Fibroblast of skin of back (primary cell): ENCODE data around the gene TMCO4.
A peak's percentile ranks its signal among the peaks of the same experiment; 100 is the strongest.
"Not testable (repeated sequence)": the region's sequence is repeated elsewhere in the genome, so short reads cannot be mapped to it uniquely, and the experiment has no call there.

Source experiments
- DNase-seq: peaks from one replicate; pipeline ENCODE4 v3.0.0-alpha.2; 2013

TMCO4 gene

GRCh38 chr1:19812875-19813642, 13.3 kb upstream of the TMCO4 start:
- no peak for DNase-seq

- DNase-seq, result peak; percentile 41
These were observed 11.6 kb upstream of the TMCO4 start for GRCh38 chr1:19811206-19811851.

- DNase-seq, result no peak
These were observed 9.5 kb upstream of the TMCO4 start for GRCh38 chr1:19809044-19809750.

- DNase-seq, result no peak
These were observed 8.6 kb upstream of the TMCO4 start for GRCh38 chr1:19808351-19808750.

DNA sequence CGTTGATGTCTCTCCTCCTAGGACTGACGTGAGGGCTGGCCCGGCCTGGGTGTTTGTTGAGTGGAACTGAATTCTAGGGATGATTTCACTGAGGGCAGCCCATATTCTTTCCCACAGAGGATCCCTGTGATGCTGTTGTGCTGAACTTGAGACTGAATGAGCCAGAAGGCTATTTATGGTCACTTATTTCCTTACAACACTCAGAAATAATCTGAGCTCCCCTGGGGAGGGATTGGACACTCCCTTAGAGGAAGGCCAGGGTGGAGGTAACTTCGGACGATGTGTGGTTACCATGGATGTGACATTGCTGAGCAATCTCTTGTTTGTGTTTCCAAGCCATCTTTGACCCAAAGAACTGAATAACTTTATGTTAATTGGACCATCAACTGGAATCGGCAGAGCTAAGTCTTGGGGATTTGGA, 5.1 kb upstream of the TMCO4 start:
- peak; percentile 40 for DNase-seq

- no peak for DNase-seq
These were observed 2.6 kb upstream of the TMCO4 start for GRCh38 chr1:19802269-19802668.

GRCh38 chr1:19800076-19800804, 524 bp upstream of the TMCO4 start:
- DNase-seq, result peak; percentile 84

DNA sequence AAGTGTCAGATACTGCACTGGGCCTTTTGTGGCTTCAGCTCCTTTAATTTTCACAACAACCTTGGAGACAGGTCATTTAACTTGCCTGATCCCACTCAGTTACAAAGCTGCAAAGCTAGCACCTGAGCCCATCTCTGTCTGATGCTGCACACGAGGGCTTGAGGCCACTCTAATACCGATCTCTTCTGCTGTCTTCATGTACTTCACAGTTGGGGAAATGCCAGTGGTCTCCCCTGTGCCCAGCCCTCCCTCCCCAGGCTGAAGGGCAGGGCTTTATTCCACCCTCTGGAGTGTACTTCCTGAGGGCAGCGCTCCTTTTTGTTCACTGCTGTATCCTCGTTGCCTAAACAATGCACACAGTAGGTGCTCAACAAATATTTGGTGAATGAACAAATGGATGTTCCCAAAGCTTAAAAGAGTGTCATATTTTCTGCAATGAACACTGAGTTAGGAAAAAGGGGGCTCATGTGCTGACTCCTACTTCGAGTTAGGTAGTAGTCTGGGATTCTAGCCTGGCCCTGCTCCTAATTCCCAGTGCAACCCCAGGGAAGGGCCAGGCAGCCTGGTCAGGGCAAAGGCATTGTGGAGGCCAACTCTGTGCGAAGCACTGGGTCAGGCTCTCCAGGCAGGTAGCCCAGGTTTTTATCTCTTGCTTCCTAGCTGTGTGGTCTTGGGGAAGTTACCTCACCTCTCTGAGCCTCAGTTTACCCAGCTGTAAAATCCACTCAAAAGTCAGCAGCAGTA, 1.1 kb downstream of the TMCO4 start:
- no peak for DNase-seq

GRCh38 chr1:19797827-19798226, 1.9 kb downstream of the TMCO4 start:
- DNase-seq, result no peak

- DNase-seq, result no peak
These were observed 5.1 kb downstream of the TMCO4 start for GRCh38 chr1:19794583-19794982.

- no peak for DNase-seq
These were observed 6.2 kb downstream of the TMCO4 start for GRCh38 chr1:19793360-19794046.

DNA sequence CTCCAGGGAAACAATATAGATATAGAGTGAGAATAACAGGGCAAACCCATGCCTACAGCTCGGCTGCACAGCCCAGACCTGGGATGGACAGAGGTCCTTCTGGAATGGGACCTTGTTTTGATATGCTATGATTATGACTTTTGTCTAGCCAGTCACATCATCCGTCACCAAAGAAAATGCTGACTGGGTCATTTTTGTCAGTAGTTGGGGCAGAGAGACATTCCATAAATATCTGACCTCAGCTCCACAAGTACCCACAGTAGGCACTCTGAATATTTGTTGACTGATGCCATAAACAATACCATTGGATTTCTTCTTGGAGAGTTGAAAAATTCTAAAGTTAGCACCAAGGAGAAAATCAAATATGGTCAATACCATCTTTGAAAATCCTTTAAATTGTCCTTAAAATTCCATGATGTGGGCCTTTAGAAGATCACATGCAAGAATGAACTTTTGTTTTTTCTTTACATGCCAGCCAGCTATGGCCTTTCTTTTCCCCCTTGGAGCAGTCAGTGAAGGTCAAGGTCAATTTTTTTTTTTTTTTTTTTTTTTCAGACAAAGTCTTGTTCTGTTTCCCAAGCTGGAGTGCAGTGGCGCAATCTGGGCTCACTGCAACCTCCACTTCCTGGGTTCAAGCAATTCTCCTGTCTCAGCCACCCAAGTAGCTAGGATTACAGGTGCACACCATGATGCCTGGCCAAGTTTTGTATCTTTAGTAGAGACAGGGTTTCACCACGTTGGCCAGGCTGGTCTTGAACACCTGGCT, 7.3 kb downstream of the TMCO4 start:
- DNase-seq, result peak; percentile 29

- DNase-seq, result not testable (repeated sequence)
These were observed 9.4 kb downstream of the TMCO4 start for GRCh38 chr1:19790061-19790975.

GRCh38 chr1:19786988-19787423, 12.7 kb downstream of the TMCO4 start:
- no peak for DNase-seq

- no peak for DNase-seq
These were observed 14.1 kb downstream of the TMCO4 start for GRCh38 chr1:19785660-19786059.

- DNase-seq, result no peak
These were observed 19.3 kb downstream of the TMCO4 start for GRCh38 chr1:19780267-19780877.

- no peak for DNase-seq
These were observed 22.8 kb downstream of the TMCO4 start for GRCh38 chr1:19776933-19777332.

- DNase-seq, result no peak
These were observed 23.4 kb downstream of the TMCO4 start for GRCh38 chr1:19776287-19776686.

- no peak for DNase-seq
These were observed 23.9 kb downstream of the TMCO4 start for GRCh38 chr1:19775831-19776230.
